ENCODE results near the gene USP40. TPM values are rescaled to one million over a fixed set of nuclear protein-coding genes. Genes with fewer than 3 reads are reported as not detected.
A peak's percentile ranks its signal among the peaks of the same experiment; 100 is the strongest.

USP40 gene
- total and polyA plus RNA-seq, 9 of the 15 experiments (the other 6 are each of a cell fraction or from before 2014, with no cell fraction given): 5.5 to 15.0 (median 9.3) TPM

- CTCF ChIA-PET (ENCODE audit: low intra/inter-chr PET ratio): no interaction called here
- intact Hi-C loops (cut with micrococcal nuclease): no loop called here
- POLR2A ChIA-PET: no interaction called here
- WGBS (ENCODE audit: insufficient coverage, low coverage, missing lambda C conversion rate): 0% methylated on average over 5 of the region's 6 CpGs
- DNase-seq (ENCODE audit: extremely low read depth in 1 of 4, low spot score in 3 of 4): no peak
- Histone ChIP-seq H3K4me3 (peak overlapping the region; percentile 84), H3K27me3 (ENCODE audit: control insufficient read depth in 2 of 2, insufficient read depth in 2 of 2, low read length in 2 of 2) (no peaks in the 10 kb centered on the region), H2AFZ (ENCODE audit: low read depth, low read length) (peak overlapping the region; percentile 62), H3K79me2 (ENCODE audit: control insufficient read depth, insufficient read depth, low read length) (peaks cover 11% of the 10 kb centered on the region; the same call in 2 of the 3 replicates), H3K9ac (ENCODE audit: insufficient read depth in 1 of 2, low read depth in 2 of 2, low read length in 2 of 2) (peak overlapping the region in 1 of 2 experiments; percentile 95; a peak in 3 of 4 replicates), H3K9me1 (ENCODE audit: control insufficient read depth, insufficient read depth, low read length) (no peaks in the 10 kb centered on the region), H3K4me2 (ENCODE audit: insufficient read depth, low read length) (peak overlapping the region; percentile 84), H3K4me1 (replicated peaks in 1 of 2; ENCODE audit: control insufficient read depth in 2 of 2, insufficient read depth in 2 of 2, low read length in 2 of 2) (peaks cover 5 to 7% of the 10 kb centered on the region in 2 experiments; a peak in 2 of 5 replicates), H3K27ac (ENCODE audit: extremely low read depth, low read depth, low read length) (peak overlapping the region; percentile 93), H4K20me1 (replicated peaks; ENCODE audit: control insufficient read depth, insufficient read depth, low read length) (no peaks in the 10 kb centered on the region), H3K9me3 (replicated peaks; ENCODE audit: control insufficient read depth, insufficient read depth, low read depth, low read length) (no peaks in the 10 kb centered on the region), H3K36me3 (ENCODE audit: control insufficient read depth, insufficient read depth, low read length) (no peaks in the 10 kb centered on the region)
- no peak for ATAC-seq
- no peak for FAIRE-seq
- in situ Hi-C loops (cut with MboI): no loop called here
- no TSS peak for BruUV-seq (replicated peaks)
- TF ChIP-seq BRD9 (IDR thresholded peaks at IDR 0.05; ENCODE audit: low read depth, partially characterized antibody) (no peak), STAG1 (CRISPR knock-in tag; IDR thresholded peaks at IDR 0.05; ENCODE audit: borderline replicate concordance) (no peak), CBFA2T3 (IDR thresholded peaks at IDR 0.05) (no peak), CBX1 (IDR thresholded peaks at IDR 0.05; ENCODE audit: low read depth) (no peak), ZNF134 (CRISPR knock-in tag; conservative IDR thresholded peaks at IDR 0.05) (no peak), ZNF224 (CRISPR knock-in tag; IDR thresholded peaks at IDR 0.05) (no peak), EZH2 (IDR thresholded peaks at IDR 0.05; ENCODE audit: borderline replicate concordance, low read depth, low read length) (no peak), PRDM10 (IDR thresholded peaks at IDR 0.05; ENCODE audit: partially characterized antibody) (peak; percentile 78), ARID1B (IDR thresholded peaks at IDR 0.05) (no peak), GABPB1 (CRISPR knock-in tag; IDR thresholded peaks at IDR 0.05) (no peak), GABPB2 (CRISPR knock-in tag; conservative IDR thresholded peaks at IDR 0.05) (no peak), CREB5 (CRISPR knock-in tag; IDR thresholded peaks at IDR 0.05) (no peak), ZNF121 (CRISPR knock-in tag; conservative IDR thresholded peaks at IDR 0.05) (no peak), FOXA3 (CRISPR knock-in tag; conservative IDR thresholded peaks at IDR 0.05 in 1 of 2, IDR thresholded peaks at IDR 0.05 in 1 of 2) (no peak), HLTF (IDR thresholded peaks at IDR 0.05) (no peak), DACH1 (IDR thresholded peaks at IDR 0.05; ENCODE audit: partially characterized antibody) (peak; percentile 35), ZNF436 (CRISPR knock-in tag; IDR thresholded peaks at IDR 0.05) (no peak), YBX1 (IDR thresholded peaks at IDR 0.05) (no peak), ELF1 (tag; IDR thresholded peaks at IDR 0.05) (peak; percentile 34; the same call in 1 of the 2 replicates), TRIM28 (IDR thresholded peaks at IDR 0.05) (no peak), NBN (IDR thresholded peaks at IDR 0.05; ENCODE audit: low read depth) (no peak)
Observed at GRCh38 chr2:233565685-233566140, 869 bp downstream of the USP40 start.
